ENCODE measurements around the gene TUBB3. TPM values are rescaled to one million over a fixed set of nuclear protein-coding genes. Genes with fewer than 3 reads are reported as not detected.
A peak's percentile ranks its signal among the peaks of the same experiment; 100 is the strongest.

The TUBB3 gene
- total RNA-seq, 1 donor from 2014 or later: 26.4 TPM

- Mint-ChIP-seq H3K27me3 (ENCODE audit: low read depth) (peaks cover 49% of the 10 kb centered on the region), H3K9me3 (no peaks in the 10 kb centered on the region), H3K36me3 (no peaks in the 10 kb centered on the region), H3K27ac (no peak overlapping the region), H3K4me3 (peak overlapping the region; percentile 52), H3K4me1 (peaks cover 18% of the 10 kb centered on the region)
- no peak for DNase-seq (ENCODE audit: low spot score in 2 of 2, unreplicated experiment in 2 of 2)
- no peak for TF ChIP-seq CTCF (IDR thresholded peaks at IDR 0.05; ENCODE audit: unreplicated experiment)
Observed at GRCh38 chr16:89923640-89924296, 626 bp downstream of the TUBB3 start.

- H3K27ac Mint-ChIP-seq: no peak overlapping the region
- peak in 1 of 2 experiments; percentile 64 for DNase-seq (ENCODE audit: low spot score in 2 of 2, unreplicated experiment in 2 of 2)
Observed at GRCh38 chr16:89924297-89924924, 1.3 kb downstream of the TUBB3 start.

GRCh38 chr16:89924925-89925307 is 1.8 kb downstream of the TUBB3 start:
- Mint-ChIP-seq H3K4me1 (peaks cover 16% of the 10 kb centered on the region), H3K4me3 (peak overlapping the region; percentile 45), H3K27ac (no peak overlapping the region), H3K9me3 (no peaks in the 10 kb centered on the region), H3K27me3 (ENCODE audit: low read depth) (peaks cover 41% of the 10 kb centered on the region), H3K36me3 (no peaks in the 10 kb centered on the region)
- DNase-seq (ENCODE audit: low spot score in 2 of 2, unreplicated experiment in 2 of 2): no peak
- no peak for TF ChIP-seq CTCF (IDR thresholded peaks at IDR 0.05; ENCODE audit: unreplicated experiment)

More at GRCh38 chr16:89924297-89924924, 1.3 kb downstream of the TUBB3 start:
- Mint-ChIP-seq H3K4me1 (peaks cover 16% of the 10 kb centered on the region), H3K27me3 (ENCODE audit: low read depth) (peaks cover 46% of the 10 kb centered on the region), H3K4me3 (peak overlapping the region; percentile 52), H3K36me3 (no peaks in the 10 kb centered on the region), H3K9me3 (no peaks in the 10 kb centered on the region)
- no peak for TF ChIP-seq CTCF (IDR thresholded peaks at IDR 0.05; ENCODE audit: unreplicated experiment)

- Mint-ChIP-seq H3K4me1 (peaks cover 16% of the 10 kb centered on the region), H3K4me3 (peak overlapping the region; percentile 45), H3K27me3 (ENCODE audit: low read depth) (peaks cover 35% of the 10 kb centered on the region), H3K27ac (no peak overlapping the region), H3K36me3 (no peaks in the 10 kb centered on the region), H3K9me3 (no peaks in the 10 kb centered on the region)
- no peak for DNase-seq (ENCODE audit: low spot score in 2 of 2, unreplicated experiment in 2 of 2)
- no peak for TF ChIP-seq CTCF (IDR thresholded peaks at IDR 0.05; ENCODE audit: unreplicated experiment)
Observed at GRCh38 chr16:89925596-89926079, 2.5 kb downstream of the TUBB3 start.

- no peak for DNase-seq (ENCODE audit: low spot score in 2 of 2, unreplicated experiment in 2 of 2)
- no peaks in the 10 kb centered on the region for H3K4me1 Mint-ChIP-seq
- no peak overlapping the region for H3K4me3 Mint-ChIP-seq
- H3K27me3 Mint-ChIP-seq (ENCODE audit: low read depth): peaks cover 3% of the 10 kb centered on the region
- H3K27ac Mint-ChIP-seq: no peak overlapping the region
- H3K36me3 Mint-ChIP-seq: peaks cover 2% of the 10 kb centered on the region
- no peaks in the 10 kb centered on the region for H3K9me3 Mint-ChIP-seq
- TF ChIP-seq CTCF (IDR thresholded peaks at IDR 0.05; ENCODE audit: unreplicated experiment): no peak
Observed at GRCh38 chr16:89931305-89931896, 8.3 kb downstream of the TUBB3 start.

Measured in mesothelial cell of epicardium (in vitro differentiated cells).